AG09309 (cell line): ENCODE results near the gene SBF1.
A peak's percentile ranks its signal among the peaks of the same experiment; 100 is the strongest.

Source experiments
- DNase-seq: peaks from one replicate; pipeline ENCODE4 v3.0.0-alpha.2; 2010; ENCODE audit warnings: low read depth
- H3K4me3 ChIP-seq: 2 replicates; pipeline ENCODE4 v1.5.1; 2011; ENCODE audit warnings: mild to moderate bottlenecking, low read depth, low read length, moderate library complexity; ENCODE audit not compliant: control insufficient read depth
- TF ChIP-seq, protein P1 (sequence below): IDR thresholded peaks from 2 replicates; pipeline ENCODE4 v1.5.1; 2011; ENCODE audit warnings: mild to moderate bottlenecking, low read depth, low read length, inconsistent platforms; ENCODE audit not compliant: insufficient read depth, control insufficient read depth; ENCODE audit errors: missing control alignments

Gene SBF1

DNA sequence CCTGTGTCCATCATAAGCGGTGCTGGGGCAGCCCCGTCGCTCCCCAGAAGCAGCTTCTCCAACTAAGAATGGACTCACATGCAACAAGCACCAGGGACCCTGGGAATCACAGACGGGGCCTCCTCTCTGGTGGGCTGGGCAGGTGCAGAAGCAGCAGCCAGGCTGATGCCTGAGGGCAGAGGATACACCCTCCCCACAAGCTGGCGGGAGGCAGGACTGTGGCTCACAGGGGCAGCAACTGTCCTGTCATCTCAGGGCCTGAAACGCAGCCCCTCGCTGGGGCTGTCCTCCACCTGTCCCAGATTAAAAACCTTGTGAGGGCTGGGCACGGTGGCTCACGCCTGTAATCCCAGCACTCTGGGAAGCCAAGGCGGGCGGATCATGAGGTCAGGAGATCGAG is 3.1 kb upstream of the SBF1 start:
- TF ChIP-seq, protein P1, sequence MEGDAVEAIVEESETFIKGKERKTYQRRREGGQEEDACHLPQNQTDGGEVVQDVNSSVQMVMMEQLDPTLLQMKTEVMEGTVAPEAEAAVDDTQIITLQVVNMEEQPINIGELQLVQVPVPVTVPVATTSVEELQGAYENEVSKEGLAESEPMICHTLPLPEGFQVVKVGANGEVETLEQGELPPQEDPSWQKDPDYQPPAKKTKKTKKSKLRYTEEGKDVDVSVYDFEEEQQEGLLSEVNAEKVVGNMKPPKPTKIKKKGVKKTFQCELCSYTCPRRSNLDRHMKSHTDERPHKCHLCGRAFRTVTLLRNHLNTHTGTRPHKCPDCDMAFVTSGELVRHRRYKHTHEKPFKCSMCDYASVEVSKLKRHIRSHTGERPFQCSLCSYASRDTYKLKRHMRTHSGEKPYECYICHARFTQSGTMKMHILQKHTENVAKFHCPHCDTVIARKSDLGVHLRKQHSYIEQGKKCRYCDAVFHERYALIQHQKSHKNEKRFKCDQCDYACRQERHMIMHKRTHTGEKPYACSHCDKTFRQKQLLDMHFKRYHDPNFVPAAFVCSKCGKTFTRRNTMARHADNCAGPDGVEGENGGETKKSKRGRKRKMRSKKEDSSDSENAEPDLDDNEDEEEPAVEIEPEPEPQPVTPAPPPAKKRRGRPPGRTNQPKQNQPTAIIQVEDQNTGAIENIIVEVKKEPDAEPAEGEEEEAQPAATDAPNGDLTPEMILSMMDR: no peak
- no peak overlapping the region for H3K4me3 ChIP-seq
- no peak for DNase-seq

DNA sequence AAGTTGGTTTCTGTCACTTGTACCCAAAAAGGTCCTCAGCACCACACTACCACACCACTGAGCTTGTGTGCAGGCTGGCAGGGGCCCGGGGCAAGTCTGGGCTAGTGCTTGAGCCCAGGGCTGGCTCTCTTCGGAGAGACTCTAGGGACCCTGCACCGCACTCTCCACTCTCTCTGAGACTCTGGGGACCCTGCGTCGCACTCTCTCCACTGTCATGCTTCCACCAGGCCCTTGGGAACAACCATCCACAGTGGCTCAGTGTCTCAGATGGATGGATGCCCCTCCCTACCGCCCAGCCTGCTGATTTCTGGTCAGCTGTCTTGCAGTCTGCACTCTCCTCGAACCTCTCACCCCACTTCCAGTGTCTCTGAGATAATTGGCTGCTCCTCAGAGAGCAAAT is 2.0 kb upstream of the SBF1 start:
- TF ChIP-seq, protein P1: no peak
- no peak for DNase-seq
- H3K4me3 ChIP-seq: no peak overlapping the region

DNA sequence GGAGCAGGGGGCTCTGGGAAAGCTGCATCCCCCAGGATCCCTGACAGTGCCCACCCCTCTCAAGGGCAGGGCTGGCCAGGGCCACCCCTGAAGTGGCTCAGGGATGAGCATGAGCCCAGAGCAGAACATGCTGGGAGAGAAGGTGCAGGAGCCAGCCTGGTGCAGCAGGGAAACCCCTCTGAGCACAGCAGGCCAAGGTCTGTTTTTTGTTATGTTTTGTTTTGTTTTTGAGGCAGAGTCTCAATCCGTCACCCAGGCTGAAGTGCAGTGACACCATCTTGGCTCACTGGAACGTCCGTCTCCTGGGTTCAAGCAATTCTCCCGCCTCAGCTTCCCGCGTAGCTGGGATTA is 792 bp upstream of the SBF1 start:
- DNase-seq: no peak
- H3K4me3 ChIP-seq: peak overlapping the region; percentile 70; the same call in 1 of the 2 replicates
- TF ChIP-seq, protein P1: no peak

DNA sequence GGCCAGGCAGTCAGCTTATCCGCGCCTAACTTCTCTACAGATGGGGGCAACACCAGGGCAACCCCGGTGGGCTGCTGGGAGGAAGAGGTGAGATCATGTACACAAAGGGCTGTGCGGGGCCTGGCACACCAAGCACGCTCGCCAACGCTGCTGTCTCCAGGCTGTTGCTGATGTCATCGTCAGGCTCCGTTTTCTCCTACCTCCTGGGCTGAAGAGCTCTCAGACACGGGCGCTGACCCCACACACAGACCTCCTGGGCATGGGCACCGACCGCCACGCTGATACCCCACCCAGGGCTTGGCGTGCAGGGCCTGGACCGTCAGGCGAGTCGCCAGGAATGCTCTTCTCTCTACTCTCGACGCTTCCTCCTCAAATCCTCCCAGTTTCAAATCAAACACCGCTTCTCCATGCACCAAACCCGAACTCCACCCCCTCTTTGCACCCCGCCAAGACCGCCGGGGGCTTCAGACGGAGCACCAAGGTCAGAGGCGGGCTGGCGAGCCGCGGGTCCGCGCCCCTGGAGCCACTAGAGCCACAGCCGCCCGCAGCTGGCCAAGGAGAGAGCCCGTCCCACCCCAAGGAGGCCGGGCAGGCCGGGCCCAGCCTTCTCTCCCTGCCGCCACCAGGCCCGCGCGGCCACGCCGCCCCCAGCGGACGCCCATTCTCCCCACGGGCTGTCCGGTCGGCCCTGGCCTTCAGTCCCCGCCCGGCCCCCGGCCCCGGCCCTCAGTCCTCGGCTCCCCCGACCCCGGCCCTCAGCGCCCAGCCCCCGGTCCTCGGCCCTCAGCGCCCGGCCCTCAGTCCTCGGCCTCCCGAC is 772 bp downstream of the SBF1 start:
- TF ChIP-seq, protein P1: no peak
- peak overlapping the region; percentile 78 for H3K4me3 ChIP-seq
- DNase-seq: no peak

DNA sequence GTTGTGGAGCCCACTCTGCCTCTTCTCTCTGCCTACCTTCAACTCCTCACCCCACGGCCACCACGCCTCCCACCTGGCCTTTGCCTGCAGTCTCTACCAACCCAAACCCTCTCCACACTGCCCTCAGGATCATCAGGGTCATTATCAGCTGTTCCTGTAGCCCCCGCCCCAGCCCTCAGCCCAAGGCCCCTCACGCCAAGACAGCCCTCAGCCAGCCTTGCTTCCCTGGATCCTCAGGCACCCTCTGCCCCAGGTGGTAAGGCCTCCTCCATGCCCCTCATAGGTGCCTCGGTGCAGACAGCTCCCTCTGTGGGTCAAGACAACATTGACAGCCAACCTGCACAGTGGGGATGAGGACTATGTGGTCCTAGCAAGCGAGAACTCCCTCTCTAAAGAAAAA is 1.7 kb downstream of the SBF1 start:
- DNase-seq: no peak
- TF ChIP-seq, protein P1: peak; percentile 30
- no peak overlapping the region for H3K4me3 ChIP-seq

DNA sequence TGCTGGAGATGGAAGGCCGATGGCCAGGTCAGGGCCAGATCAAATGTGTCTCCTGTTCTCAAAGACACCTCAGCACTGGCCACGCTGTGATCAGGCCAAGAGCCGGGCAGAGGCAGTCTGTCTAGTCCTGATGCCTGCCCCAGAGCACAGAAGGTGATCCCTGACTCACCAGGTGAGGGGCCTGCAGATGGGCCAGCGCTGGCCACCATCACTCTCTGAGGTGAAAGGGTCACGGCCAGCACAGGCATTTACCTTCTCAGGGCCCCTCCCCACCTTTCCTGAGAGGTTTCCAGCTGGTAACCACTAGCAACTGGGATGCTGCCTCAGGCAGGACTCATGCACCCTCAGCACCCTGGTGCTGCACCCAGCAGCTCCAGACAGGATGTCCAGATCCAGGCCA is 2.9 kb downstream of the SBF1 start:
- TF ChIP-seq, protein P1: no peak
- H3K4me3 ChIP-seq: no peak overlapping the region

DNA sequence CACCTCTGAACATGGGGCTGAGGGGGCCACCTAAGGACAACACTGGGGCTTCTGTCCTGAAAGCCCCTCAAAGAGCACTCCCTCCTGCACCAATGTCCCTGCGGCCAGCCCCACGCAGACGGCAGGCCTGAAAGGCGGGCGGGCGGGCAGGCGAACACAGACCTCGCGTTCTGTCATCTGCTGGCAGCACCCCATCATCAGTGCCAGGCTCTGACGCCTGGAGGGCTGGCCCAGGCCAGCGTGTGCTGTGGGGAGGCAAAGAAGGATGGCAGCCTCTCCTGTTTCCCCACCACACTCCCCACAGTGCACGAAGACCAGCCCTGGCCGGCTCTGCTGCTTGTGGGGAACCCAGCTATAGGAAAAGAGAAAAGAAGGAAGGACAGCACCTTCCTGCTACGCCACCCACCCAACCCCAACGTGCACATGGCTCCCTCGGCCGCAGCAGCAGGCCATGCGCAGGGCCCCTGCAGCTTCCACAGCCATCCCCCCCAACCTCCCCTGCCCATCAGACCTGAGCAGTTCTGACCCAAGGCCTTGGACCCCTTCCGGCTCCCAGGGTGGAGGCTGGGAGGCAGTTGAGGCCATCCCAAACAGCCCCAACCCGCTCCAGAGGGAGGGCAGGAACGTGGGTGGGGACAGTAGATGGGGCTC is 3.5 kb downstream of the SBF1 start:
- TF ChIP-seq, protein P1: no peak
- no peak overlapping the region for H3K4me3 ChIP-seq
- no peak for DNase-seq

More for the DNA sequence above, 2.9 kb downstream of the SBF1 start:
- DNase-seq: no peak
